Neural cell (in vitro differentiated cells): ENCODE results near the gene PLXNA4.

ENCODE experiments used
- CTCF ChIP-seq: fragments of 450-650 bp; IDR thresholded peaks from 2 replicates; pipeline ENCODE4 v1.5.1; 2014; ENCODE audit warnings: antibody characterized with exemption, mild to moderate bottlenecking, moderate library complexity; ENCODE audit not compliant: poor library complexity, severe bottlenecking
- EP300 ChIP-seq: fragments of 450-650 bp; conservative IDR thresholded peaks from 2 replicates; pipeline ENCODE4 v1.6.1; 2014; ENCODE audit warnings: antibody characterized with exemption, mild to moderate bottlenecking, moderate library complexity; ENCODE audit not compliant: poor library complexity, severe bottlenecking
- EZH2 ChIP-seq: fragments of 200-600, 300-800 bp; shearing (Covaris generic), sonication (generic); IDR thresholded peaks from 2 replicates; pipeline ENCODE4 v1.6.1; 2014; ENCODE audit warnings: antibody characterized with exemption, low read length, borderline replicate concordance, mild to moderate bottlenecking; ENCODE audit not compliant: insufficient read depth, poor library complexity, severe bottlenecking
- MXI1 ChIP-seq: fragments of 450-650 bp; conservative IDR thresholded peaks from 2 replicates; pipeline ENCODE4 v1.6.1; 2014; ENCODE audit warnings: antibody characterized with exemption, mild to moderate bottlenecking; ENCODE audit not compliant: poor library complexity, severe bottlenecking
- POLR2AphosphoS5 ChIP-seq: IDR thresholded peaks from 2 replicates; pipeline ENCODE4 v1.6.1; 2012
- RAD21 ChIP-seq: fragments of 450-650 bp; conservative IDR thresholded peaks from 2 replicates; pipeline ENCODE4 v1.6.1; 2014; ENCODE audit warnings: antibody characterized with exemption, mild to moderate bottlenecking, moderate library complexity
- TAF1 ChIP-seq: IDR thresholded peaks from 2 replicates; pipeline ENCODE4 v1.6.1; 2012; ENCODE audit warnings: low read depth
- TF ChIP-seq, protein P1 (sequence below): IDR thresholded peaks from 2 replicates; pipeline ENCODE4 v1.6.1; 2012; ENCODE audit warnings: borderline replicate concordance

DNA sequence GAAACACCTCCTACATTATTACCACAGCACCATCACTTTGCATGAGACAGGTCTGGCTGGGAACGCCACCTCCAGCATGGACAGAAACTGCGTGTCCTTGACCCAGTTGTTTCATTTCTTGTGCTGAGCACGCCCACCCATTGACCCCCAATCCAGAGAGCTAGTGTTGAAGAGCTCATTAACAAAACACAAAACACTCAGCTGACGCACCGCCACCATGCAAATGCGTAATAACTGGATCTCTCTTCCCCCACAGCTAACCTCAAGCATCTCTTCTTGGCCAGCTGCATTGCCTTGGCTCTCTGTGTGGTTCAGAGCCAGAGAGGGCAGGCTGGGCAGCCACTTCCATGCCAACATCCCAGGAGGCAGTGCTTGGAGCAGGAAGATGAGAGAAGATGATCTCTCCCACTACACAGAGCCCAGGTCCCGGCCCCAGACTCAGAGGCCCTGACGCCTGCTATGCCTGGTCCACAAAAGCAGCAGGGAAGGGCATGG lies 173.5 kb downstream of the PLXNA4 start:
- TF ChIP-seq TAF1 (no peak), CTCF (no peak), MXI1 (no peak), RAD21 (no peak), POLR2AphosphoS5 (no peak), EZH2 (no peak), EP300 (no peak)
- TF ChIP-seq, protein P1, sequence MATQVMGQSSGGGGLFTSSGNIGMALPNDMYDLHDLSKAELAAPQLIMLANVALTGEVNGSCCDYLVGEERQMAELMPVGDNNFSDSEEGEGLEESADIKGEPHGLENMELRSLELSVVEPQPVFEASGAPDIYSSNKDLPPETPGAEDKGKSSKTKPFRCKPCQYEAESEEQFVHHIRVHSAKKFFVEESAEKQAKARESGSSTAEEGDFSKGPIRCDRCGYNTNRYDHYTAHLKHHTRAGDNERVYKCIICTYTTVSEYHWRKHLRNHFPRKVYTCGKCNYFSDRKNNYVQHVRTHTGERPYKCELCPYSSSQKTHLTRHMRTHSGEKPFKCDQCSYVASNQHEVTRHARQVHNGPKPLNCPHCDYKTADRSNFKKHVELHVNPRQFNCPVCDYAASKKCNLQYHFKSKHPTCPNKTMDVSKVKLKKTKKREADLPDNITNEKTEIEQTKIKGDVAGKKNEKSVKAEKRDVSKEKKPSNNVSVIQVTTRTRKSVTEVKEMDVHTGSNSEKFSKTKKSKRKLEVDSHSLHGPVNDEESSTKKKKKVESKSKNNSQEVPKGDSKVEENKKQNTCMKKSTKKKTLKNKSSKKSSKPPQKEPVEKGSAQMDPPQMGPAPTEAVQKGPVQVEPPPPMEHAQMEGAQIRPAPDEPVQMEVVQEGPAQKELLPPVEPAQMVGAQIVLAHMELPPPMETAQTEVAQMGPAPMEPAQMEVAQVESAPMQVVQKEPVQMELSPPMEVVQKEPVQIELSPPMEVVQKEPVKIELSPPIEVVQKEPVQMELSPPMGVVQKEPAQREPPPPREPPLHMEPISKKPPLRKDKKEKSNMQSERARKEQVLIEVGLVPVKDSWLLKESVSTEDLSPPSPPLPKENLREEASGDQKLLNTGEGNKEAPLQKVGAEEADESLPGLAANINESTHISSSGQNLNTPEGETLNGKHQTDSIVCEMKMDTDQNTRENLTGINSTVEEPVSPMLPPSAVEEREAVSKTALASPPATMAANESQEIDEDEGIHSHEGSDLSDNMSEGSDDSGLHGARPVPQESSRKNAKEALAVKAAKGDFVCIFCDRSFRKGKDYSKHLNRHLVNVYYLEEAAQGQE, result no peak
